Measurements from ENCODE around the gene C2orf74.
"Not testable (repeated sequence)": the region's sequence is repeated elsewhere in the genome, so short reads cannot be mapped to it uniquely, and the experiment has no call there.

Gene C2orf74

DNA sequence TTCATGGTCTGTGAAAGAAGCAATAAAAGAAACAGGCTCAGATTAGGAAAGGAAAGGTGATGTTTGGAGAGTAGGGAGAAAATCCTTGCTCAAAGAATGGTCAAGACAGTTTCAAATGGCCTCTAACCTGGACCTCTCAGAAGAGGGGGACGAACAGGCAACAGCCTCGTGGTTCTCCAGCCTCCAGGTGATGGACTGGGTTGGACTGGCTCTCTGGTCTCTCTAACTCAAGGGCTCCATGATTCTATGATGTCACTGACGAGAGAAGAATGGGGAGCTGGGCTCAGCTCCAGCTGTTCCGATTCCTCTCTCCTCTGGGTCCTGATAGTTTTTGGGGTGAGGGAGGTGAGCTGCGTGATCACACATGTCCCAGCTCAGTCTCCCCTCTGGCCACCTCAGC lies at the start of gene C2orf74:
Gene C2orf74, plus strand, starts transcription at position 301 of the 400 bp plus-strand sequence. CDS start 327 bp downstream, outside the sequence.
- DNase-seq, result no peak

DNA sequence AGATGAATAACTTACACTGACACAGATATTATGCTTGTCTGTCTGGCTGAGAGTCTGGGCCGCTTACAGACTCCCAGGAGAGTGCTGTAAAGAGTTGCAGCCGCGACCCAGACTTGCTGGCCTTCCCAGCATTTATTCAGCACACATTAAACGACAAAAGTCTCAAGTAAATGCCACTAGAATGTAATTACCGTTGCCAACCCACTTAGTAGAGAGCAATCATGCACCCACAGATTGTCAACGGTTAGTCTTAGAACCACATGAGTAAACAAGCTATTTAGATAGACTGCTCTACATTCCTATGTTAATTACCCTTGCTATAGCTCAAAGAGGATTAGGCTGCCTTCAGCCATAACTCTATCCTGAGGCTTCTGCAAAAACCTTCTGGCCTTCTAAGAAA lies 47.8 kb upstream of the C2orf74 start:
- DNase-seq, result no peak

- DNase-seq, result no peak
Measured at GRCh38 chr2:61116302-61116701, 45.7 kb upstream of the C2orf74 start.

- no peak for DNase-seq
Measured at GRCh38 chr2:61117534-61117933, 44.5 kb upstream of the C2orf74 start.

DNA sequence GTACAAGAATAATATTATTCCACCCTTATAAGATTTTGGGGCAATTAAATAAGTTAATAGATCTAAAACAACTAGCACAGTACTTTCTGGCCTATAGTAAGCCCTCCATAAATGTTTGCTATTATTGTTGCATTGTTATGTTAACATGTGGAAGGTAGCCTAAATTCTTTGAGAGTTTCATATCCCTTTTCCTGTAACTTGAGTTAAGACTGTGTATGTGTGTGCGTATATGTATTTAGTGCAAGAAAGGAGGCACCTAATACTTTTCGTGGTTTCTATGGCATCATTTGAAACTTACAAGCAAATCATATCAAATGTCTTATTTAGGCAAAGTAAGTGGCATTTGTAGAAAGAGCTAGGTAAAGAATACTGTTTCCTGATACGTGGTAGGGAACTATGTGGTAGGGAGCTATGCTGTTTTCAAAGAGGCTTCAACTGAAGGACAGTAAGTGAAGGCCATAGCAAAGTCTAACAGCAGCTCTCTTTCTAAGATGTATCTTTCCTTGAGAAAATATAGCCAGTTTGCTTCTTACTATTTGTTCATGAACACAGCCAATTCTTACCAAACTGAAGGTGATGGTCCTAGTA lies 36.8 kb upstream of the C2orf74 start:
- DNase-seq, result no peak

DNA sequence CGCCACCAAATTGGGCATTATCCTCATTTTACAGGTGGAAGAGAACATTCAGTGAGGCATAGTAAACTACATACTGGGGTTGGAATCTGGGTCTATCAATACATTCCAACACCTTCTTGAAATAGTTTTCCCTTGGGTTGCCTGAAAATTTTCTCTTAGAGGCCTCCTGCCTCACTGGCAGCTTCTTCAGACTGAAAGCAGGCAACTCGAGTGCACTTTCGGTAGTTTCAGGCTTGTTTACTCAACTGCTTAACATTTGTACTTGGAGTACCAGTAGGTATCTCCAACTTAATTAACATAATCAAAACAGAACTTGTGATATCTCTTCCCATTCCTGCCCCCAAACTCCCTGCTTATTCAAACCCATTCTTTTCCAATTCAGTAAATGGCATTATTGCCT lies 36.2 kb upstream of the C2orf74 start:
- DNase-seq, result no peak

GRCh38 chr2:61128122-61128521 lies 33.9 kb upstream of the C2orf74 start:
- DNase-seq, result not testable (repeated sequence)

DNA sequence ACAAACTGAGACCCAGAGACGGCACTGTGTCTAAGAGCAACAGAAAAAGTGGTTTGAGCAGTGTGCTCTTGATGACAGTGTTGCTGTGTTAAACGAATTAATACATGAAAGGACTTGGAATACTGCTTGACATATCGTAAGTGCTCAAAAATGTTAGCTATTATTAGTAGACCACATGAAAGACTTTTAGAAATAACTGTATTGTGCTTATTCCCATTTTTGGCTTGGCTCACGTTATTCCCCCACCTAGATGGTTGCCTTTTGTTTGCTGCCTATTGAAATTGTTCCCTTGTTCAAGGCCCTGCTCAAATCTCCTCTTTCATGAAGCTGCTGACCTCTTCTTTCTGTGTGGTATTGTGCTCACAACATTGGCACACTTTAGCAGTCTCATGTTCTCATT lies 27.8 kb upstream of the C2orf74 start:
- DNase-seq, result no peak

DNA sequence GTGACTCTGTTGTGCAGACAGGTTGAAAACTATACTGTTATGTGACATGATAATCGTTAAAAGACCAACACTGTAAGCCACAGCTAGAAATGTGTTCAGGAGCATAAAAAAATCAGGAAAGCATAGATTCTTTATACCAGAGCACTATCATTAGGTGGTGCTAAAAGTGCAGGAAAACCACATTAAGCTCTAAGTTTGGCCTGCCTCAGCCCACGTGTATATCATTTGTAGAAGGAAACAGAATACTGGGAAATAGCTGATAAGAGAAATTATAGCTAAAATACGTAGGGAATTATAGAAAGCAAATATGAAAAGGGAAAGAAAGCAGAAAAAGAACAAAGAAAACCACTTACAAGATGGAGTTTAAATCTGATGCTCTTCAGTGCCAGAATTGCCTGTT lies 26.5 kb upstream of the C2orf74 start:
- DNase-seq, result peak; percentile 7

GRCh38 chr2:61138859-61139258 lies 23.1 kb upstream of the C2orf74 start:
- DNase-seq, result no peak

- no peak for DNase-seq
Measured at GRCh38 chr2:61141151-61141550, 20.8 kb upstream of the C2orf74 start.

DNA sequence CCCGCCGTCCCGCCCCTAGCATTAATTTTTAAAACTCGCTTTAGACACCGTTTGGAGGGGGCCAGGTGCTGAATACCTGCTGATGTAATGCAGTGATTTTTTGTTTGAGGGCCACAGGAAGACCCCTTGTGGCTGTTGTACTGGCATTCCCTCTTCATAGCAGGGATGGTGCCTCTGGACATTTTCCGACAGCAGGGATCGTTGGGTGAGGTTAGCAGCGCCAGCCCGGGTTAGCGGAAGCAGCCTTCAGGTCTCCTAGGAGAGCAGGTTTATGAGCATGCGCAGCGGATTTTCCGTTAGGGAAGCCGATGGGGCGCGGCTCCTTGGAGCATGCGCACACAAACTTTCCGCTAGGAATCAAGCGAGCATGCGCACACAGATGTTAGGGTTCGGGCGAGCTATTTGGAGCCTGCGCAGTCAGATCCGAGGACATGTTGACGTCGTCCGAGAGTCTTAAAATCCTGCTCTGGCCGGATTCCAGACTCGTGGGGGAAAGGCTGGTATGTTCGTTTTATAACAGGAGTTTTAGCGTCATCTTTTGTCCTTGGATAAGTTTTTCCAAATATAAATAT lies 17.2 kb upstream of the C2orf74 start:
- no peak for DNase-seq

DNA sequence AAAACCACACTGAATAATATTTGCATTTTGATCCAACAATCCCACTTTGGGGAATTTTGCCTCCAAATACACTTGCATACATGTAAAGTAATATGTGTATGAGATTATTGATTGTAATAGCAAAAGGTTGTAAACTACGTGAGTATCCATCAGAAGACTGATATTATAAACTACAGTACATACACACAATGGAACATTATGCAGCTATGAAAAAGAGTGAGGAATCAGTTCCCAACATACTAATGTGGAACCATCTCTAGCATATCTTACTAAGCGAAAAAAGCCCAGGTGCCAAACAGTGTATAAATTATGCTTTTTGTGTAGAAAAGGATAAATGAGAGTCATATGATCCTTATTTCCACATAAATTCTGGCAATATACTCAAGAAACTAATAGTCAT lies 16.0 kb upstream of the C2orf74 start:
- DNase-seq, result no peak

DNA sequence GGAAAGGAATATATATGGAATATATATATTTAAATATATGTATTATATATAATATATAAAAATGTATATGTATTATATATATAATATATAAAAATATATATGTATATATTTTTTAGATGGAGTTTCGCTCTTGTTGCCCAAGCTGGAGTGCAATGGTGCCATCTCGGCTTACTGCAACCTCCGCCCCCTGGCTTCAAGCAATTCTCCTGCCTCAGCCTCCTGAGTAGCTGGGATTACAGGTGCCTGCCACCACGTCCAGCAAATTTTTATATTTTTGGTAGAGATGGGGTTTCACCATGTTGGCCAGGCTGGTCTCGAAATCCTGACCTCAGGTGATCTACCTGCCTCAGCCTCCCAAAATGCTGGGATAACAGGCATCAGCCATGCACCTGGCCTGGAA lies 13.9 kb upstream of the C2orf74 start:
- DNase-seq, result not testable (repeated sequence)

GRCh38 chr2:61149074-61149473 lies 12.9 kb upstream of the C2orf74 start:
- no peak for DNase-seq

GRCh38 chr2:61151436-61151835 lies 10.6 kb upstream of the C2orf74 start:
- DNase-seq, result no peak

GRCh38 chr2:61157371-61158003 lies 4.5 kb upstream of the C2orf74 start:
- DNase-seq, result no peak

GRCh38 chr2:61158356-61158955 lies 3.5 kb upstream of the C2orf74 start:
- DNase-seq, result no peak

DNA sequence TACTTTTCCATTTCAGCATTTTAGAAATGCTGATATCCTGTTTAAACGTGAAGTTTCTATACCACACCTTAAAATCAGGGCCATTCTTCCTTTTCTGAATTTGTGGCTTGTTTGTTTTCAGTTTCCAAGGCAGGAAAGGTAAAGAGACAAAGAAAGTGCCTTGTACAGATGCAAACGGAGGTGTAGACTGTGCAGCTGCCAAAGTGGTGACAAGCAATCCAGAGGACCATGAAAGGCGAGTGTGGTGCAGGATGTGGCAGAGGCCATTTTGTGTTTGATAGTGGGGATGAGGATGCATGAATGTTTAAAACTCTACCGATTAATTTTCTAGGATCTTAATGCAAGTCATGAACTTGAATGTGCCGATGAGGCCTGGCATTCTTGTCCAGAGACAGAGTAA lies 733 bp downstream of the C2orf74 start:
- no peak for DNase-seq

DNA sequence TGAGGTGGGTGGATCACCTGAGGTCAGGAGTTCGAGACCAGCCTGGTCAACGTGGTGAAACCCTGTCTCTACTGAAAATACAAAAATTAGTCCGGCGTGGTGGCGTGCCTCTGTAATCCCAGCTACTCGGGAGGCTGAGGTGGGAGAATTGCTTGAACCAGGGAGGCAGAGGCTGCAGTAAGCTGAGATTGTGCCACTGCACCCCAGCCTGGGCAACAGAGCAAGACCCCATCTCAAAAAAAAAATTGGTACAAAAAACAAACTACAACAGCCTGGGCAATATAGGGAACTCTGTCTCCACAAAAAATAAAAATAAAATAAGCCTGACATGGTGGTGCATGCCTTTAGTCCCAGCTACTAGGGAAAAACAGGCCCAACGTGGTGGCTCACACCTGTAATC lies 3.1 kb downstream of the C2orf74 start:
- not testable (repeated sequence) for DNase-seq

- no peak for DNase-seq
Measured at GRCh38 chr2:61165946-61166345, 4.0 kb downstream of the C2orf74 start.

DNA sequence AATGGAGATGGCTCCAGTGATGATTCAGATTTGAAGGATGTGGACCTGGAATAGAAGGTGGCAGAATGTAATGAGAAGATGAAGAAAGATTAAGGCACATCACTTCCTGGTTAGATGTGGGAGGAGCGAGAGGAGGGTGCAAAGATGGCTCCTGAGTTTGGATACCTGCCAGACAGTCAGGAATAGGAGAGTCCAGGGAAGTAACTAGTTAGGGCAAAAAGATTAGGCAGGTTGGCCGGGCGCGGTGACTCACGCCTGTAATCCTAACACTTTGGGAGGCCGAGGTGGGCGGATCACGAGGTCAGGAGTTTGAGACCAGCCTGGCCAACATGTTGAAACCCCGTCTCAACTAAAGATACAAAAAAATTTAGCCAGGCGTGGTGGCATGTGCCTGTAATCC lies 5.6 kb downstream of the C2orf74 start:
- DNase-seq, result no peak

DNA sequence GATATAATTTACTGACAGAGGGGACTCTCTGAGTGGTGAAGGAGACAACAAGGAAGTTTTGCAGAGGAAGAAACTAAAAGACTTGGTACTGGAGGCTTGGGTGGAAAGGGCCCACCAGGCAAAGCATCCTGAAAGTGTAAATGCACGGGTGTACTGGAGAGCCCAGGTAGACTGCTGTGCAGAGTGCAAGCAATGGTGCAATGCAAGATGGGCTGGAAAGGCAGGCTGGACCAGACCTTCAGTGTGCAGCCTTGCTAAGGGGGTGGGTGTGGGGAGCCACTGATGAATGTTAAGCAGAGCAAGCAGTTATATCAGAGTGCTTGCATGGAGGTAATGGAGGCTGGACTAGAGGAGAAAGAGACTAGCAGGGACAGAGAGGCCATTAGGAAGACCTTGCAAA lies 10.7 kb downstream of the C2orf74 start:
- no peak for DNase-seq

GRCh38 chr2:61173116-61173515 lies 11.1 kb downstream of the C2orf74 start:
- no peak for DNase-seq
